Measurements from ENCODE around the gene ZFP62.

- TF ChIP-seq POLR2A (IDR thresholded peaks at IDR 0.05; ENCODE audit: low read length) (no peak), GATA1 (IDR thresholded peaks at IDR 0.05; ENCODE audit: low read depth, low read length) (no peak)
These were observed 35.1 kb downstream of the ZFP62 start for GRCh38 chr5:180825768-180826525.
